ENCODE measurements around the gene POLR2M.

GRCh38 chr15:57763176-57763964 is 56.9 kb downstream of the POLR2M start:
- no peak for TF ChIP-seq POLR2A (IDR thresholded peaks at IDR 0.05)
- TF ChIP-seq, protein P1, sequence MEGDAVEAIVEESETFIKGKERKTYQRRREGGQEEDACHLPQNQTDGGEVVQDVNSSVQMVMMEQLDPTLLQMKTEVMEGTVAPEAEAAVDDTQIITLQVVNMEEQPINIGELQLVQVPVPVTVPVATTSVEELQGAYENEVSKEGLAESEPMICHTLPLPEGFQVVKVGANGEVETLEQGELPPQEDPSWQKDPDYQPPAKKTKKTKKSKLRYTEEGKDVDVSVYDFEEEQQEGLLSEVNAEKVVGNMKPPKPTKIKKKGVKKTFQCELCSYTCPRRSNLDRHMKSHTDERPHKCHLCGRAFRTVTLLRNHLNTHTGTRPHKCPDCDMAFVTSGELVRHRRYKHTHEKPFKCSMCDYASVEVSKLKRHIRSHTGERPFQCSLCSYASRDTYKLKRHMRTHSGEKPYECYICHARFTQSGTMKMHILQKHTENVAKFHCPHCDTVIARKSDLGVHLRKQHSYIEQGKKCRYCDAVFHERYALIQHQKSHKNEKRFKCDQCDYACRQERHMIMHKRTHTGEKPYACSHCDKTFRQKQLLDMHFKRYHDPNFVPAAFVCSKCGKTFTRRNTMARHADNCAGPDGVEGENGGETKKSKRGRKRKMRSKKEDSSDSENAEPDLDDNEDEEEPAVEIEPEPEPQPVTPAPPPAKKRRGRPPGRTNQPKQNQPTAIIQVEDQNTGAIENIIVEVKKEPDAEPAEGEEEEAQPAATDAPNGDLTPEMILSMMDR (IDR thresholded peaks at IDR 0.05) = no peak
